MCF 10A (cell line): ENCODE data around the gene ZNF282. TPM values are rescaled to one million over a fixed set of nuclear protein-coding genes. Genes with fewer than 3 reads are reported as not detected.

Experiments used
- Bru-seq: library from RNA; stranded (reverse); fragments of 400-500 nt; gene quantifications from one replicate; lab custom pipeline; 2021; lab: Mats Ljungman, UMichigan
- BruChase-seq, 2 experiments: library from RNA; stranded (reverse); fragments of 400-500 nt; gene quantifications; one replicate each; lab custom pipeline; 2021; lab: Mats Ljungman, UMichigan
- BruUV-seq: library from RNA; stranded (reverse); fragments of 400-500 nt; replicated peaks from 2 replicates; lab custom pipeline; 2021; lab: Mats Ljungman, UMichigan
- CTCF ChIA-PET: fragments of 300-600 bp; sonication (Branson Sonifier 250); formaldehyde crosslinking; extraction: SDS; loops from one replicate; lab custom pipeline; 2021; ENCODE audit warnings: antibody characterized with exemption, inconsistent platforms; lab: Yijun Ruan, JAX
- POLR2A ChIA-PET: fragments of 300-600, 350-650 bp; sonication (Branson Sonifier 250); formaldehyde crosslinking; extraction: SDS; loops from one replicate; lab custom pipeline; 2020; ENCODE audit warnings: antibody characterized with exemption, inconsistent platforms; lab: Yijun Ruan, JAX
- DNase-seq: peaks from one replicate; pipeline ENCODE4 v3.0.0-alpha.2; 2018; ENCODE audit not compliant: unreplicated experiment
- H3K27ac Mint-ChIP-seq: one replicate; pipeline ENCODE4 v1.8.0; 2022; ENCODE audit warnings: mild to moderate bottlenecking, low read depth, mixed read lengths; ENCODE audit not compliant: unreplicated experiment
- H3K27me3 Mint-ChIP-seq: one replicate; pipeline ENCODE4 v1.8.0; 2022; ENCODE audit warnings: mixed read lengths; ENCODE audit not compliant: insufficient read depth, unreplicated experiment
- H3K36me3 Mint-ChIP-seq: one replicate; pipeline ENCODE4 v1.8.0; 2022; ENCODE audit warnings: mild to moderate bottlenecking, moderate library complexity, mixed read lengths; ENCODE audit not compliant: insufficient read depth, unreplicated experiment
- H3K4me1 Mint-ChIP-seq: one replicate; pipeline ENCODE4 v1.8.0; 2022; ENCODE audit warnings: mixed read lengths; ENCODE audit not compliant: insufficient read depth, unreplicated experiment
- H3K4me3 Mint-ChIP-seq: one replicate; pipeline ENCODE4 v1.8.0; 2022; ENCODE audit warnings: mild to moderate bottlenecking, moderate library complexity, mixed read lengths; ENCODE audit not compliant: unreplicated experiment
- H3K9me3 Mint-ChIP-seq: one replicate; pipeline ENCODE4 v1.8.0; 2022; ENCODE audit warnings: mixed read lengths; ENCODE audit not compliant: unreplicated experiment
- CTCF ChIP-seq: fragments of 200-600 bp; IDR thresholded peaks from one replicate; pipeline ENCODE4 v1.8.0; 2022; ENCODE audit warnings: antibody characterized with exemption, mild to moderate bottlenecking; ENCODE audit not compliant: unreplicated experiment
- intact Hi-C: fragments of 100-400 bp; cut with micrococcal nuclease; formaldehyde crosslinking; loops from 2 replicates; pipeline ENCODE4 v1.14.1; 2022
- long read RNA-seq: library from polyadenylated mRNA; stranded (forward); transcript quantifications from one replicate; pipeline ENCODE4 v2.0.0, GENCODE V29; 2022
- total RNA-seq: library from RNA; stranded (reverse); gene quantifications from 2 replicates; pipeline ENCODE4 v1.2.3, GENCODE V29; 2022

Gene ZNF282
- total RNA-seq (43.9 and 46.4 TPM in 2 replicates), Bru-seq, nascent RNA (percentile 83 among the genes with signal in this experiment), BruChase-seq, experiment 1, labeled RNA remaining after a 6-hour chase (percentile 72 among the genes with signal in this experiment), BruChase-seq, experiment 2, labeled RNA remaining after a 2-hour chase (percentile 78 among the genes with signal in this experiment)
- long read RNA-seq, transcript ZNF282-204 (8 exons, 3,722 nt) = major isoform, 9 of 26 reads
- long read RNA-seq, partial matches to known transcripts = 3 of 26 reads
- long read RNA-seq, other reads (novel, unspliced or antisense) = 14 of 26 reads

GRCh38 chr7:149195180-149196150, at the start of gene ZNF282:
Gene ZNF282 (plus strand): TSS chr7:149195546. CDS start chr7:149195590, 44 bp downstream.
- peaks cover 23% of the 10 kb centered on the region for H3K36me3 Mint-ChIP-seq
- no TSS peak for BruUV-seq
- peak within 1 kb of the TSS; percentile 85 for H3K4me3 Mint-ChIP-seq
- H3K4me1 Mint-ChIP-seq = peaks cover 14% of the 10 kb centered on the region
- peak within 1 kb of the TSS; percentile 94 for H3K27ac Mint-ChIP-seq
- POLR2A ChIA-PET = interaction anchor here (0.5 to 3.8 kb wide), 41 partner anchors 10 to 1833 kb away, joined by 3 to 34 read pairs (median 4); partner anchors contain the start of genes ABCB8, ZNF212, ZNF398 and ZNF425
- CTCF ChIA-PET = interaction anchor here (0.6 to 4.2 kb wide), 39 partner anchors 9 to 1085 kb away, joined by 3 to 28 read pairs (median 5); partner anchors contain the start of genes ZNF398, ZNF425, ZNF777 and ZNF783
- H3K9me3 Mint-ChIP-seq = no peaks in the 10 kb centered on the region
- DNase-seq = peak; percentile 93
- intact Hi-C loops = loop anchor here (1.0 to 5.0 kb wide), 4 partner anchors 43 to 115 kb away; partner anchors contain the start of genes ZNF212, ZNF425 and ZNF783
- TF ChIP-seq CTCF = peak; percentile 52
- H3K27me3 Mint-ChIP-seq = no peaks in the 10 kb centered on the region

GRCh38 chr7:149147072-149147751, 48.1 kb upstream of the ZNF282 start, which contains the start of gene ZNF398:
Gene ZNF398 (plus strand): TSS chr7:149147453. CDS start chr7:149147743, 290 bp downstream.
- Mint-ChIP-seq H3K9me3 (no peaks in the 10 kb centered on the region), H3K36me3 (no peaks in the 10 kb centered on the region), H3K27me3 (no peaks in the 10 kb centered on the region), H3K4me1 (peaks cover 7% of the 10 kb centered on the region), H3K4me3 (peak within 1 kb of the TSS; percentile 80), H3K27ac (peak within 1 kb of the TSS; percentile 35)
- intact Hi-C loops = loop anchor here (1.0 to 5.0 kb wide), 2 partner anchors 21 to 85 kb away; partner anchors contain the start of gene ZNF425
- ChIA-PET POLR2A (interaction anchor here (0.6 to 4.0 kb wide), 20 partner anchors 9 to 479 kb away, joined by 3 to 61 read pairs (median 4); partner anchors contain the start of genes ZNF282, ZNF425 and ZNF786), CTCF (interaction anchor here (0.6 to 3.6 kb wide), 25 partner anchors 8 to 846 kb away, joined by 3 to 33 read pairs (median 4); partner anchors contain the start of genes ZNF282 and ZNF425)
- no TSS peak for BruUV-seq
- DNase-seq = peak; percentile 67
- TF ChIP-seq CTCF = peak; percentile 73

GRCh38 chr7:149147752-149148653, 47.3 kb upstream of the ZNF282 start:
- Mint-ChIP-seq H3K27me3 (no peaks in the 10 kb centered on the region), H3K36me3 (no peaks in the 10 kb centered on the region), H3K4me1 (peaks cover 7% of the 10 kb centered on the region), H3K4me3 (peak overlapping the region; percentile 80), H3K27ac (peak overlapping the region; percentile 35), H3K9me3 (no peaks in the 10 kb centered on the region)
- no TSS peak for BruUV-seq
- ChIA-PET POLR2A (interaction anchor here (0.7 to 4.0 kb wide), 20 partner anchors 10 to 478 kb away, joined by 3 to 61 read pairs (median 4); partner anchors contain the start of genes ZNF282, ZNF425 and ZNF786), CTCF (interaction anchor here (0.6 to 3.6 kb wide), 15 partner anchors 8 to 200 kb away, joined by 3 to 33 read pairs (median 4); partner anchors contain the start of genes ZNF282 and ZNF425)
- peak; percentile 44 for DNase-seq
- no peak for TF ChIP-seq CTCF
- intact Hi-C loops = loop anchor here (1.0 to 5.0 kb wide), 2 partner anchors 22 to 84 kb away; partner anchors contain the start of gene ZNF425
